ENCODE data around the gene BNIP3.
"Not testable (repeated sequence)": the region's sequence is repeated elsewhere in the genome, so short reads cannot be mapped to it uniquely, and the experiment has no call there.

Gene BNIP3

GRCh38 chr10:131921184-131921583, 60.5 kb downstream of the BNIP3 start:
- no peaks in the 10 kb centered on the region for H3K27me3 ChIP-seq (ENCODE audit: low read length)
- no peaks in the 10 kb centered on the region for H3K9me2 ChIP-seq (replicated peaks; ENCODE audit: insufficient read depth, low read length)
- no peak overlapping the region for H3K4me3 ChIP-seq (ENCODE audit: insufficient read depth, low read length, poor library complexity, severe bottlenecking)
- no peak overlapping the region for H3K27ac ChIP-seq (ENCODE audit: low read depth, low read length)
- H3K9ac ChIP-seq (ENCODE audit: low read length) = no peak overlapping the region
- H3K36me3 ChIP-seq (ENCODE audit: low read length) = peaks cover 4% of the 10 kb centered on the region; the same call in 1 of the 2 replicates
- no peak for TF ChIP-seq EZH2phosphoT487 (conservative IDR thresholded peaks at IDR 0.05; ENCODE audit: low read length)
- TF ChIP-seq, protein P1, sequence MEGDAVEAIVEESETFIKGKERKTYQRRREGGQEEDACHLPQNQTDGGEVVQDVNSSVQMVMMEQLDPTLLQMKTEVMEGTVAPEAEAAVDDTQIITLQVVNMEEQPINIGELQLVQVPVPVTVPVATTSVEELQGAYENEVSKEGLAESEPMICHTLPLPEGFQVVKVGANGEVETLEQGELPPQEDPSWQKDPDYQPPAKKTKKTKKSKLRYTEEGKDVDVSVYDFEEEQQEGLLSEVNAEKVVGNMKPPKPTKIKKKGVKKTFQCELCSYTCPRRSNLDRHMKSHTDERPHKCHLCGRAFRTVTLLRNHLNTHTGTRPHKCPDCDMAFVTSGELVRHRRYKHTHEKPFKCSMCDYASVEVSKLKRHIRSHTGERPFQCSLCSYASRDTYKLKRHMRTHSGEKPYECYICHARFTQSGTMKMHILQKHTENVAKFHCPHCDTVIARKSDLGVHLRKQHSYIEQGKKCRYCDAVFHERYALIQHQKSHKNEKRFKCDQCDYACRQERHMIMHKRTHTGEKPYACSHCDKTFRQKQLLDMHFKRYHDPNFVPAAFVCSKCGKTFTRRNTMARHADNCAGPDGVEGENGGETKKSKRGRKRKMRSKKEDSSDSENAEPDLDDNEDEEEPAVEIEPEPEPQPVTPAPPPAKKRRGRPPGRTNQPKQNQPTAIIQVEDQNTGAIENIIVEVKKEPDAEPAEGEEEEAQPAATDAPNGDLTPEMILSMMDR (IDR thresholded peaks at IDR 0.05; ENCODE audit: insufficient read depth, low read length, poor library complexity, severe bottlenecking) = no peak
- no peaks in the 10 kb centered on the region for H3F3A ChIP-seq (ENCODE audit: insufficient read depth)
- 0 out of 2 replicates have a peak, but pooled peaks cover 3% of the 10 kb centered on the region for H4K20me1 ChIP-seq (ENCODE audit: low read depth, low read length)
- H3K79me2 ChIP-seq (ENCODE audit: insufficient read depth, low read length) = peaks cover 65% of the 10 kb centered on the region
- H3K9me3 ChIP-seq (ENCODE audit: insufficient read depth, low read length) = peaks cover 3% of the 10 kb centered on the region; the same call in 1 of the 2 replicates
- no peak overlapping the region for H2AFZ ChIP-seq (ENCODE audit: low read depth, low read length, severe bottlenecking)
- H3K4me2 ChIP-seq (ENCODE audit: low read depth, low read length, poor library complexity, severe bottlenecking) = no peak overlapping the region

GRCh38 chr10:131920693-131921092, 61.0 kb downstream of the BNIP3 start:
- Histone ChIP-seq H4K20me1 (ENCODE audit: low read depth, low read length) (peaks cover 8% of the 10 kb centered on the region; the same call in 1 of the 2 replicates), H3K27me3 (ENCODE audit: low read length) (no peaks in the 10 kb centered on the region), H3K27ac (ENCODE audit: low read depth, low read length) (no peak overlapping the region), H3K79me2 (ENCODE audit: insufficient read depth, low read length) (peaks cover 65% of the 10 kb centered on the region), H3K36me3 (ENCODE audit: low read length) (peaks cover 4% of the 10 kb centered on the region; the same call in 1 of the 2 replicates), H3K9me3 (ENCODE audit: insufficient read depth, low read length) (peaks cover 3% of the 10 kb centered on the region; the same call in 1 of the 2 replicates), H3K4me2 (ENCODE audit: low read depth, low read length, poor library complexity, severe bottlenecking) (no peak overlapping the region), H3F3A (ENCODE audit: insufficient read depth) (no peaks in the 10 kb centered on the region), H3K4me3 (ENCODE audit: insufficient read depth, low read length, poor library complexity, severe bottlenecking) (no peak overlapping the region), H3K9ac (ENCODE audit: low read length) (no peak overlapping the region), H2AFZ (ENCODE audit: low read depth, low read length, severe bottlenecking) (no peak overlapping the region), H3K9me2 (replicated peaks; ENCODE audit: insufficient read depth, low read length) (no peaks in the 10 kb centered on the region)
- TF ChIP-seq EZH2phosphoT487 (conservative IDR thresholded peaks at IDR 0.05; ENCODE audit: low read length) = no peak
- TF ChIP-seq, protein P1 (IDR thresholded peaks at IDR 0.05; ENCODE audit: insufficient read depth, low read length, poor library complexity, severe bottlenecking) = no peak

DNA sequence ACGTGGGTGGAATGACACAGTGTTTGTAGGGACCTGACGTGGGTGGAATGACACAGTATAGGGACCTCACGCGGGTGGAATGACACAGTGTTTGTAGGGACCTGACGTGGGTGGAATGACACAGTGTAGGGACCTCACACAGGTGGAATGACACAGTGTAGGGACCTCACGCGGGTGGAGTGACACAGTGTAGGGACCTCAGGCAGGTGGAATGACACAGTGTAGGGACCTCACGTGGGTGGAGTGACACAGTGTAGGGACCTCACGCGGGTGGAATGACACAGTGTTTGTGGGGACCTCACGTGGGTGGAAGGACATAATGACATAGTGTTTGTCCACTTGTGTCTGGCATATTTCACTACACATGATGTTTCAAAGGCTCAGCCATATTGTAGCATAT, 61.6 kb downstream of the BNIP3 start:
- peaks cover 65% of the 10 kb centered on the region for H3K79me2 ChIP-seq (ENCODE audit: insufficient read depth, low read length)
- no peaks in the 10 kb centered on the region for H3F3A ChIP-seq (ENCODE audit: insufficient read depth)
- H3K27ac ChIP-seq (ENCODE audit: low read depth, low read length) = no peak overlapping the region
- no peak overlapping the region for H2AFZ ChIP-seq (ENCODE audit: low read depth, low read length, severe bottlenecking)
- H3K9me3 ChIP-seq (ENCODE audit: insufficient read depth, low read length) = peaks cover 3% of the 10 kb centered on the region; the same call in 1 of the 2 replicates
- H3K4me2 ChIP-seq (ENCODE audit: low read depth, low read length, poor library complexity, severe bottlenecking) = no peak overlapping the region
- H3K9ac ChIP-seq (ENCODE audit: low read length) = no peak overlapping the region
- no peaks in the 10 kb centered on the region for H3K27me3 ChIP-seq (ENCODE audit: low read length)
- no peak overlapping the region for H3K4me3 ChIP-seq (ENCODE audit: insufficient read depth, low read length, poor library complexity, severe bottlenecking)
- H3K36me3 ChIP-seq (ENCODE audit: low read length) = peaks cover 4% of the 10 kb centered on the region; the same call in 1 of the 2 replicates
- peaks cover 12% of the 10 kb centered on the region; the same call in 1 of the 2 replicates for H4K20me1 ChIP-seq (ENCODE audit: low read depth, low read length)
- no peaks in the 10 kb centered on the region for H3K9me2 ChIP-seq (replicated peaks; ENCODE audit: insufficient read depth, low read length)
- TF ChIP-seq, protein P1 (IDR thresholded peaks at IDR 0.05; ENCODE audit: insufficient read depth, low read length, poor library complexity, severe bottlenecking) = no peak
- no peak for TF ChIP-seq EZH2phosphoT487 (conservative IDR thresholded peaks at IDR 0.05; ENCODE audit: low read length)

GRCh38 chr10:131919461-131919860, 62.3 kb downstream of the BNIP3 start:
- H3K36me3 ChIP-seq (ENCODE audit: low read length); H3K9ac ChIP-seq (ENCODE audit: low read length); H3K27ac ChIP-seq (ENCODE audit: low read depth, low read length); H3K27me3 ChIP-seq (ENCODE audit: low read length); H2AFZ ChIP-seq (ENCODE audit: low read depth, low read length, severe bottlenecking); H3K9me3 ChIP-seq (ENCODE audit: insufficient read depth, low read length); H3F3A ChIP-seq (ENCODE audit: insufficient read depth); H3K9me2 ChIP-seq (replicated peaks; ENCODE audit: insufficient read depth, low read length); H3K4me2 ChIP-seq (ENCODE audit: low read depth, low read length, poor library complexity, severe bottlenecking); H3K4me3 ChIP-seq (ENCODE audit: insufficient read depth, low read length, poor library complexity, severe bottlenecking): not testable (repeated sequence)
- H3K79me2 ChIP-seq (ENCODE audit: insufficient read depth, low read length) = peaks cover 65% of the 10 kb centered on the region
- H4K20me1 ChIP-seq (ENCODE audit: low read depth, low read length) = peaks cover 12% of the 10 kb centered on the region; the same call in 1 of the 2 replicates
